ENCODE measurements around the gene SEMA3E.

The SEMA3E gene

GRCh38 chr7:83640731-83641537 is 8.0 kb downstream of the SEMA3E start (continued):
- TF ChIP-seq SCRT1 (tag by site-specific recombination; IDR thresholded peaks at IDR 0.05; ENCODE audit: borderline replicate concordance) (peak; percentile 44; the same call in 1 of the 2 replicates), OSR2 (tag by site-specific recombination; IDR thresholded peaks at IDR 0.05) (no peak), ZNF785 (tag by site-specific recombination; IDR thresholded peaks at IDR 0.05) (no peak), ZNF791 (tag by site-specific recombination; IDR thresholded peaks at IDR 0.05) (no peak), SCRT2 (tag by site-specific recombination; IDR thresholded peaks at IDR 0.05) (peak; percentile 82)

DNA sequence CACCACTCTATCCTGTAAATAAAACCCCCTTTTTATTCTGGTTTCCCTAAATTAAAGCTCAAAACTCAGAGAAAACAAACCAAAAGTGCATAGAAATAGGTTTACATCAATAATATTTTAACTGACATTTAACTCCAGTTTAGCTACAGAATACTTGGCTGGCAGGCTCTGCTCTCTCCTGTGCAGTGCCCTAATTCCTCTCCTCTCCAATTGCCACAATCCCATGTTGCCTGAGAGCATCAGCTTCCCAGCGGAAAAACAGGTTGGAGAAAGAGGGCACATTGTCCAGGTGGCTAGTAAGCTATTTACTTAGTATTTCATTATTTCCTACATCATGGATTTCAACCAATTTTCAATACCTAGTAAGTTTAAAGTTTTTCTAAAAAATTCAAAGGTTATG is 8.7 kb downstream of the SEMA3E start:
- Histone ChIP-seq H3K4me3 (ENCODE audit: low read depth, low read length) (no peak overlapping the region), H3K36me3 (ENCODE audit: control insufficient read depth in 2 of 2, insufficient read depth in 1 of 2, low read length in 2 of 2) (no peaks in the 10 kb centered on the region), H3K4me1 (ENCODE audit: control insufficient read depth, insufficient read depth, low read length) (peaks cover 20% of the 10 kb centered on the region), H3K27ac (ENCODE audit: extremely low read depth, low read depth, low read length) (no peak overlapping the region), H3K9me3 (ENCODE audit: control insufficient read depth, insufficient read depth, low read depth, low read length) (no peaks in the 10 kb centered on the region)
- TF ChIP-seq ZNF211 (tag by site-specific recombination; IDR thresholded peaks at IDR 0.05; ENCODE audit: low read depth) (no peak), ZNF521 (tag by site-specific recombination; IDR thresholded peaks at IDR 0.05) (no peak)
- TF ChIP-seq, protein P1, sequence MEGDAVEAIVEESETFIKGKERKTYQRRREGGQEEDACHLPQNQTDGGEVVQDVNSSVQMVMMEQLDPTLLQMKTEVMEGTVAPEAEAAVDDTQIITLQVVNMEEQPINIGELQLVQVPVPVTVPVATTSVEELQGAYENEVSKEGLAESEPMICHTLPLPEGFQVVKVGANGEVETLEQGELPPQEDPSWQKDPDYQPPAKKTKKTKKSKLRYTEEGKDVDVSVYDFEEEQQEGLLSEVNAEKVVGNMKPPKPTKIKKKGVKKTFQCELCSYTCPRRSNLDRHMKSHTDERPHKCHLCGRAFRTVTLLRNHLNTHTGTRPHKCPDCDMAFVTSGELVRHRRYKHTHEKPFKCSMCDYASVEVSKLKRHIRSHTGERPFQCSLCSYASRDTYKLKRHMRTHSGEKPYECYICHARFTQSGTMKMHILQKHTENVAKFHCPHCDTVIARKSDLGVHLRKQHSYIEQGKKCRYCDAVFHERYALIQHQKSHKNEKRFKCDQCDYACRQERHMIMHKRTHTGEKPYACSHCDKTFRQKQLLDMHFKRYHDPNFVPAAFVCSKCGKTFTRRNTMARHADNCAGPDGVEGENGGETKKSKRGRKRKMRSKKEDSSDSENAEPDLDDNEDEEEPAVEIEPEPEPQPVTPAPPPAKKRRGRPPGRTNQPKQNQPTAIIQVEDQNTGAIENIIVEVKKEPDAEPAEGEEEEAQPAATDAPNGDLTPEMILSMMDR (tag by site-specific recombination; IDR thresholded peaks at IDR 0.05) = no peak
- POLR2A ChIA-PET = no interaction called here
- CTCF ChIA-PET = interaction anchor here (0.6 to 0.8 kb wide), 2 partner anchors 16 to 1167 kb away, joined by 3 to 5 read pairs; no protein-coding TSS in a partner anchor

- Histone ChIP-seq H3K4me1 (ENCODE audit: control insufficient read depth, insufficient read depth, low read length) (no peaks in the 10 kb centered on the region), H3K27ac (ENCODE audit: extremely low read depth, low read depth, low read length) (no peak overlapping the region), H3K4me3 (ENCODE audit: low read depth, low read length) (no peak overlapping the region), H3K9me3 (ENCODE audit: control insufficient read depth, insufficient read depth, low read depth, low read length) (no peaks in the 10 kb centered on the region), H3K36me3 (ENCODE audit: control insufficient read depth in 2 of 2, insufficient read depth in 1 of 2, low read length in 2 of 2) (no peaks in the 10 kb centered on the region)
- POLR2A ChIA-PET = no interaction called here
- TF ChIP-seq GLI2 (tag by site-specific recombination; IDR thresholded peaks at IDR 0.05; ENCODE audit: borderline replicate concordance, low read depth) (no peak), AEBP2 (tag by site-specific recombination; IDR thresholded peaks at IDR 0.05; ENCODE audit: borderline replicate concordance) (no peak), KLF10 (tag by site-specific recombination; IDR thresholded peaks at IDR 0.05) (no peak), ZNF664 (tag by site-specific recombination; IDR thresholded peaks at IDR 0.05) (no peak), ZNF394 (tag by site-specific recombination; IDR thresholded peaks at IDR 0.05; ENCODE audit: borderline replicate concordance) (no peak), ZNF521 (tag by site-specific recombination; IDR thresholded peaks at IDR 0.05) (no peak), ZFP37 (tag by site-specific recombination; IDR thresholded peaks at IDR 0.05) (no peak), ZNF138 (tag by site-specific recombination; IDR thresholded peaks at IDR 0.05; ENCODE audit: borderline replicate concordance) (no peak), ZNF768 (tag by site-specific recombination; IDR thresholded peaks at IDR 0.05) (no peak), SCRT1 (tag by site-specific recombination; IDR thresholded peaks at IDR 0.05; ENCODE audit: borderline replicate concordance) (no peak), ZNF19 (tag by site-specific recombination; IDR thresholded peaks at IDR 0.05; ENCODE audit: low read depth) (no peak), ZBTB44 (tag by site-specific recombination; IDR thresholded peaks at IDR 0.05) (no peak)
- TF ChIP-seq, protein P2, sequence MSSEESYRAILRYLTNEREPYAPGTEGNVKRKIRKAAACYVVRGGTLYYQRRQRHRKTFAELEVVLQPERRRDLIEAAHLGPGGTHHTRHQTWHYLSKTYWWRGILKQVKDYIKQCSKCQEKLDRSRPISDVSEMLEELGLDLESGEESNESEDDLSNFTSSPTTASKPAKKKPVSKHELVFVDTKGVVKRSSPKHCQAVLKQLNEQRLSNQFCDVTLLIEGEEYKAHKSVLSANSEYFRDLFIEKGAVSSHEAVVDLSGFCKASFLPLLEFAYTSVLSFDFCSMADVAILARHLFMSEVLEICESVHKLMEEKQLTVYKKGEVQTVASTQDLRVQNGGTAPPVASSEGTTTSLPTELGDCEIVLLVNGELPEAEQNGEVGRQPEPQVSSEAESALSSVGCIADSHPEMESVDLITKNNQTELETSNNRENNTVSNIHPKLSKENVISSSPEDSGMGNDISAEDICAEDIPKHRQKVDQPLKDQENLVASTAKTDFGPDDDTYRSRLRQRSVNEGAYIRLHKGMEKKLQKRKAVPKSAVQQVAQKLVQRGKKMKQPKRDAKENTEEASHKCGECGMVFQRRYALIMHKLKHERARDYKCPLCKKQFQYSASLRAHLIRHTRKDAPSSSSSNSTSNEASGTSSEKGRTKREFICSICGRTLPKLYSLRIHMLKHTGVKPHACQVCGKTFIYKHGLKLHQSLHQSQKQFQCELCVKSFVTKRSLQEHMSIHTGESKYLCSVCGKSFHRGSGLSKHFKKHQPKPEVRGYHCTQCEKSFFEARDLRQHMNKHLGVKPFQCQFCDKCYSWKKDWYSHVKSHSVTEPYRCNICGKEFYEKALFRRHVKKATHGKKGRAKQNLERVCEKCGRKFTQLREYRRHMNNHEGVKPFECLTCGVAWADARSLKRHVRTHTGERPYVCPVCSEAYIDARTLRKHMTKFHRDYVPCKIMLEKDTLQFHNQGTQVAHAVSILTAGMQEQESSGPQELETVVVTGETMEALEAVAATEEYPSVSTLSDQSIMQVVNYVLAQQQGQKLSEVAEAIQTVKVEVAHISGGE (tag by site-specific recombination; conservative IDR thresholded peaks at IDR 0.05; ENCODE audit: low read depth) = no peak
- TF ChIP-seq, protein P1 (tag by site-specific recombination; IDR thresholded peaks at IDR 0.05) = no peak
- CTCF ChIA-PET = interaction anchor here (0.7 kb wide), 1 partner anchor 119 kb away, joined by 4 read pairs; no protein-coding TSS in a partner anchor
These were observed 15.4 kb downstream of the SEMA3E start for GRCh38 chr7:83633516-83633915.
